ENCODE data around the gene ITPR3. TPM values are rescaled to one million over a fixed set of nuclear protein-coding genes. Genes with fewer than 3 reads are reported as not detected.

Gene ITPR3
- total RNA-seq, 3 donors from 2014 or later (not counting 1 experiment from before 2014, with no cell fraction given): 45.5 to 66.7 (median 46.0) TPM

DNA sequence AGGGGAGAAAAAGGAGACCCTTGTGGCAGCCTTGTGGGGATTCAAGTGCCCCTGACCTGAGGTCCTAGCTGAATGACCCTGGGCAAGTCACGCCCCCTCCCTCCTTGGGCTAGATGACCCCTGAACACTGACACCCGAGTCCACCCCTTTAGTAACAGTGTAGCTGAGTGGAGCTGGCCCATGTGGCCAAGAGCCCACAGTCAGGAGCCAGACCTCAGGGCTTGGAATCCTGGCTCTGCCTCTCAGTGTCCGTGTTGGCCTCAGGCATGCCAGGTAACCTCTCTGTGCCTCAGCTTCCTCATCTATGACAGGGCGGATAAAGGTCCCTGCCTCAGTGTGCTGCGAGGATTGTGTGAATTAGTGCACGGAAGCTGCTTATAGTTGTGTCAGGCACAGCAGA, 111.3 kb downstream of the ITPR3 start:
- Mint-ChIP-seq H3K9me3 (no peaks in the 10 kb centered on the region), H3K27me3 (ENCODE audit: low read depth in 2 of 2) (no peaks in the 10 kb centered on the region), H3K4me3 (no peak overlapping the region), H3K27ac (no peak overlapping the region), H3K36me3 (no peaks in the 10 kb centered on the region), H3K4me1 (no peaks in the 10 kb centered on the region)
- no peaks in the 10 kb centered on the region for H3K9me3 ChIP-seq (ENCODE audit: control insufficient read depth, insufficient read depth, low read length)
- ATAC-seq (no peak), DNase-seq (no peak)
- TF ChIP-seq CTCF (IDR thresholded peaks at IDR 0.05): no peak
- H3K36me3 ChIP-seq (ENCODE audit: control insufficient read depth, insufficient read depth, low read length): no peaks in the 10 kb centered on the region
- no peak overlapping the region for H3K27ac ChIP-seq (ENCODE audit: low read length)
- 95% methylated on average over 6 of the region's 6 CpGs for WGBS (ENCODE audit: insufficient coverage)
- intact Hi-C loops (cut with micrococcal nuclease): no loop called here
- no peak overlapping the region for H3K4me3 ChIP-seq (ENCODE audit: low read length)
- H3K27me3 ChIP-seq (ENCODE audit: control insufficient read depth, insufficient read depth, low read length): no peaks in the 10 kb centered on the region
- H3K4me1 ChIP-seq (ENCODE audit: control insufficient read depth, insufficient read depth, low read length): no peaks in the 10 kb centered on the region

- DNase-seq (no peak), ATAC-seq (peak in 1 of 3 donors; percentile 12)
- intact Hi-C loops (cut with micrococcal nuclease): no loop called here
- Histone ChIP-seq H3K4me1 (ENCODE audit: control insufficient read depth, insufficient read depth, low read length) (no peaks in the 10 kb centered on the region), H3K27ac (ENCODE audit: low read length) (no peak overlapping the region), H3K36me3 (ENCODE audit: control insufficient read depth, insufficient read depth, low read length) (no peaks in the 10 kb centered on the region), H3K27me3 (ENCODE audit: control insufficient read depth, insufficient read depth, low read length) (no peaks in the 10 kb centered on the region), H3K9me3 (ENCODE audit: control insufficient read depth, insufficient read depth, low read length) (no peaks in the 10 kb centered on the region), H3K4me3 (ENCODE audit: low read length) (no peak overlapping the region)
- TF ChIP-seq CTCF (IDR thresholded peaks at IDR 0.05): no peak
- H3K4me1 Mint-ChIP-seq: no peaks in the 10 kb centered on the region
- H3K36me3 Mint-ChIP-seq: no peaks in the 10 kb centered on the region
- WGBS (ENCODE audit: insufficient coverage): 83% methylated on average over 13 of the region's 13 CpGs
- H3K4me3 Mint-ChIP-seq: no peak overlapping the region
- H3K27me3 Mint-ChIP-seq (ENCODE audit: low read depth in 2 of 2): no peaks in the 10 kb centered on the region
- H3K9me3 Mint-ChIP-seq: no peaks in the 10 kb centered on the region
- H3K27ac Mint-ChIP-seq: no peak overlapping the region
Observed at GRCh38 chr6:33732817-33733708, 111.9 kb downstream of the ITPR3 start.

DNA sequence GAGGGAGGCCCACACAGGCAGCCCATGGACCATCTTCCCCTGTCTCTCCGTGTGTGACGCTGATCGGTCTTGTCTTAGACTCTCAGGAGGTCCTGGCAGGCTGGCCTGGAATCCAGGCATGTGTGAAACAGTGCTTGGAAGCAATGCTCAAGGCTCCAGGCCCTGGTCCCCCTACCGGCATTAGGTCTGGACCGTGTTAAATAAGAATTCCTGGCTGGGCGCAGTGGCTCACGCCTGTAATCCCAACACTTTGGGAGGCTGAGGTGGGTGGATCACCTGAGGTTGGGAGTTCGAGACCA, 112.5 kb downstream of the ITPR3 start:
- Mint-ChIP-seq H3K36me3 (no peaks in the 10 kb centered on the region), H3K27me3 (ENCODE audit: low read depth in 2 of 2) (no peaks in the 10 kb centered on the region)

More for the DNA sequence above, 112.5 kb downstream of the ITPR3 start:
- Mint-ChIP-seq H3K9me3 (no peaks in the 10 kb centered on the region), H3K27ac (no peak overlapping the region), H3K4me3 (no peak overlapping the region), H3K4me1 (no peaks in the 10 kb centered on the region)
- WGBS (ENCODE audit: insufficient coverage): 97% methylated on average over 8 of the region's 8 CpGs
- H3K27me3 ChIP-seq (ENCODE audit: control insufficient read depth, insufficient read depth, low read length): no peaks in the 10 kb centered on the region
- H3K36me3 ChIP-seq (ENCODE audit: control insufficient read depth, insufficient read depth, low read length): no peaks in the 10 kb centered on the region
- no peak for TF ChIP-seq CTCF (IDR thresholded peaks at IDR 0.05)
- H3K9me3 ChIP-seq (ENCODE audit: control insufficient read depth, insufficient read depth, low read length): no peaks in the 10 kb centered on the region
- intact Hi-C loops (cut with micrococcal nuclease): no loop called here
- no peak for DNase-seq
- no peak for ATAC-seq
- no peaks in the 10 kb centered on the region for H3K4me1 ChIP-seq (ENCODE audit: control insufficient read depth, insufficient read depth, low read length)
- no peak overlapping the region for H3K4me3 ChIP-seq (ENCODE audit: low read length)
- no peak overlapping the region for H3K27ac ChIP-seq (ENCODE audit: low read length)

Measured in natural killer cell (primary cell).